Vagina (tissue), 2 donors: ENCODE data around the gene VPS37C. TPM values are rescaled to one million over a fixed set of nuclear protein-coding genes. Genes with fewer than 3 reads are reported as not detected.

ENCODE experiments used
- DNase-seq, 2 donors: peaks; one replicate each; pipeline ENCODE4 v3.0.0-alpha.2; 2017; ENCODE audit errors: extremely low spot score in 2 of 2
- H3K27ac ChIP-seq: fragments of 200-600 bp; sonication (generic); one replicate; pipeline ENCODE4 v1.5.1; 2019
- H3K27me3 ChIP-seq: fragments of 200-600 bp; sonication (generic); one replicate; pipeline ENCODE4 v1.5.1; 2019
- H3K36me3 ChIP-seq, 2 donors: fragments of 200-600 bp; sonication (generic); one replicate each; pipeline ENCODE4 v1.5.1; 2017 to 2019
- H3K4me1 ChIP-seq: fragments of 200-600 bp; sonication (generic); one replicate; pipeline ENCODE4 v1.5.1; 2019
- H3K4me3 ChIP-seq, 2 donors: fragments of 200-600 bp; sonication (generic); 1 replicate in 1 of 2; 2 replicates in 1 of 2; pipeline ENCODE4 v1.5.1; 2016 to 2019
- H3K9me3 ChIP-seq: fragments of 200-600 bp; sonication (generic); one replicate; pipeline ENCODE4 v1.5.1; 2019
- CTCF ChIP-seq, 3 experiments: fragments of 450-650 bp in 2 of 3; fragments of 200-600 bp in 1 of 3; sonication (generic) in 1 of 3; IDR thresholded peaks; one replicate each; pipeline ENCODE4 v1.5.1; 2017 to 2019; ENCODE audit warnings: antibody characterized with exemption in 3 of 3, mild to moderate bottlenecking in 2 of 3, moderate library complexity in 2 of 3
- POLR2A ChIP-seq, 2 donors: fragments of 450-650 bp; IDR thresholded peaks; one replicate each; pipeline ENCODE4 v1.6.1; 2017; ENCODE audit warnings: antibody characterized with exemption in 2 of 2, mild to moderate bottlenecking in 2 of 2, moderate library complexity in 2 of 2
- POLR2AphosphoS5 ChIP-seq, 2 donors: sonication (generic); formaldehyde crosslinking; IDR thresholded peaks; one replicate each; pipeline ENCODE4 v1.9.0; 2017; ENCODE audit warnings: antibody characterized with exemption in 2 of 2, mild to moderate bottlenecking in 2 of 2, low read depth in 1 of 2; ENCODE audit not compliant: insufficient read depth in 1 of 2
- intact Hi-C: fragments of 100-400 bp; cut with DNase I; formaldehyde crosslinking; loops from one replicate; pipeline ENCODE4 v1.15.1; 2023
- total RNA-seq: library from RNA; depleted of rRNA; stranded (reverse); fragments of >200 nt; gene quantifications from one replicate; pipeline ENCODE4 v1.2.3, GENCODE V29; 2016

VPS37C gene
- total RNA-seq, 1 donor from 2014 or later: 15.7 TPM

DNA sequence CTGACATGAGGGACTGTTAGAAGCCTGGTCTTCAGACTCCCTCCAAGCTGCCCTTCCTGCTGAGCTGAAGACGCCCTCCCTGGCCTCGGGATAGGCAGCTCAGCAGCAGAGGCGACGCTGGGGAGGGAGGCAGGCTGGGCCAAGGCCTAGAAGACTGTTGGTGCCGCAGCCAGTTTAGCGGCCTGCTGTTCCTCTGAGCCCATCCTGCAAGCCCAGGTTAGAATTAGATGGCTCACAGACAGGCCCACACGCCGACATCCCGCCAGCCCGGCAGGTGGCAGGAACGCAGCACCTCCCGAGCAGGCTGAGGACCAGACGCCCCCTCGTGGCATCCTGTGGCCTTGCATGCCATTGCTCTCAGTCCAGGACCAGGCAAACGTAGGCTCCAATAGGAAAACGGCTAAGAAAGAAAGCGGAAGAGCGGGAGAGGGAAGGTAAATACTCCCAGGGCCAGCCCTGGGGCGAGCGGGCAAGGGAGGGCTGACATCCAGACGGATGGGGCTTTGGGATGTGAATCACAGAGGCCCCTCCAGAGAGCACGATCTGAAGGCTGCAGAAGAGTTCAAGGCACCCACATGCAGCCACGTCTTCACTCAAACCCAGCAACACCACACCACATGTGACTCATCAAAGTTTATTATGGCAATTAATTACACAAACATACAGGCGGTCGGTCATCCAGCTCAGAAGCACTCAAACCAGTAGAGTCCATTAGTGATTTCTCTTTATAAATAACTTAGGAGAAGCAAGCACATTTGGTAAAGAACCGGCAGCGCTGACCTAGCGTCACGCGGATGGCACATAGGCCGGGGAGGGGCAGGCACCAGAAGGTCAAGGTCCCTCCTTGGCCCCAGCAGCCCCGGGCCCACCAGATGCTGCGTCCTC lies 31.3 kb downstream of the VPS37C start:
- peak overlapping the region; percentile 64 for H3K27ac ChIP-seq
- H3K4me1 ChIP-seq: peaks cover 33% of the 10 kb centered on the region
- no peaks in the 10 kb centered on the region for H3K27me3 ChIP-seq
- no peaks in the 10 kb centered on the region for H3K9me3 ChIP-seq
- intact Hi-C loops: loop anchor here (10.0 kb wide), 1 partner anchor 55 kb away; no protein-coding TSS in a partner anchor
- H3K4me3 ChIP-seq: peak overlapping the region; percentile 18 to 30
- no peak for DNase-seq
- peaks cover 0 to 23% of the 10 kb centered on the region in 2 donors for H3K36me3 ChIP-seq
- peak; percentile 96 to 97 (median 96) for TF ChIP-seq CTCF (IDR thresholded peaks at IDR 0.05)
- TF ChIP-seq POLR2AphosphoS5 (IDR thresholded peaks at IDR 0.05; ENCODE audit: insufficient read depth in 1 of 2, low read depth in 1 of 2): peak in 1 of 2 donors; percentile 68
- TF ChIP-seq POLR2A (IDR thresholded peaks at IDR 0.05): no peak

DNA sequence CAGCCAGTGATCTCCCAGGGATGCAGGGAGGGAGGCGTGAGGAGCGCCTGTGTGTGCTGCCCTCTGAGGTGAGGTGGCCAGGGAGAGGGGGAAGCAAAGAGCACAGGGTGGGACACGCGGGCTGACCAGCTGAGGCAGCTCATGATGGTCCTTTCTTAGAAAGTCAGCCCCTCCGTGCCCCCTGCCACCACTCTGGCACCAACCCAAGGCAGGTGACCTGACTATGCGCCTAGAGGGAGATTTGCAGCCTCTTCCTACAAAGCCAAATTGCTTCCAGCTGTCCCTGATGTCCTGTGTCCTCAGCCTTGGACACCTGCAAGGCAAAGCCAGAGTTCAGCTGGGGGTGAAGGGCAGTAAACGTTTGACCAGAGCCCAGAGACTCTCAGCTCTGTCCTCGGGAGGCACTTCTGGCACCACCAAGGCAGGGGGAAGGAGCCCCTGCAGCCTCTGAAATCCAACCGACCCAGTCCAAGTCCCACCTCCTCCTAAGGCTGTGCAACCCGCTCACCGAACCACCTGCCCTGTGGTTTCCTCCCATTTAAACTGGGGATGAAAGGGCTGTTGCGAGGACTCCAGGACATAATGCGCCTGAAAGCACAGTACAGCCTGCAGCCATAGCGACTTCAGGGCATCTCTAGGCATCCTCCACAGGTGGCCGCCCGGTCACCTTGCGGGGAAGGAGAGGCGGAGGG lies 32.1 kb downstream of the VPS37C start:
- Histone ChIP-seq H3K27ac (peak overlapping the region; percentile 64), H3K27me3 (no peaks in the 10 kb centered on the region), H3K36me3 (peaks cover 0 to 21% of the 10 kb centered on the region in 2 donors), H3K9me3 (no peaks in the 10 kb centered on the region), H3K4me3 (peak overlapping the region in 1 of 2 donors; percentile 30), H3K4me1 (peaks cover 33% of the 10 kb centered on the region)
- intact Hi-C loops: no loop called here
- TF ChIP-seq CTCF (IDR thresholded peaks at IDR 0.05): no peak
- no peak for TF ChIP-seq POLR2AphosphoS5 (IDR thresholded peaks at IDR 0.05; ENCODE audit: insufficient read depth in 1 of 2, low read depth in 1 of 2)
- TF ChIP-seq POLR2A (IDR thresholded peaks at IDR 0.05): no peak
- DNase-seq: no peak

GRCh38 chr11:61127991-61128390 lies 33.2 kb downstream of the VPS37C start:
- DNase-seq: no peak
- no peak overlapping the region for H3K4me3 ChIP-seq
- peaks cover 0 to 10% of the 10 kb centered on the region in 2 donors for H3K36me3 ChIP-seq
- TF ChIP-seq CTCF (IDR thresholded peaks at IDR 0.05) (no peak), POLR2AphosphoS5 (IDR thresholded peaks at IDR 0.05; ENCODE audit: insufficient read depth in 1 of 2, low read depth in 1 of 2) (no peak), POLR2A (IDR thresholded peaks at IDR 0.05) (no peak)
- H3K27ac ChIP-seq: no peak overlapping the region
- H3K4me1 ChIP-seq: peaks cover 33% of the 10 kb centered on the region
- H3K27me3 ChIP-seq: no peaks in the 10 kb centered on the region
- H3K9me3 ChIP-seq: no peaks in the 10 kb centered on the region
- intact Hi-C loops: no loop called here

DNA sequence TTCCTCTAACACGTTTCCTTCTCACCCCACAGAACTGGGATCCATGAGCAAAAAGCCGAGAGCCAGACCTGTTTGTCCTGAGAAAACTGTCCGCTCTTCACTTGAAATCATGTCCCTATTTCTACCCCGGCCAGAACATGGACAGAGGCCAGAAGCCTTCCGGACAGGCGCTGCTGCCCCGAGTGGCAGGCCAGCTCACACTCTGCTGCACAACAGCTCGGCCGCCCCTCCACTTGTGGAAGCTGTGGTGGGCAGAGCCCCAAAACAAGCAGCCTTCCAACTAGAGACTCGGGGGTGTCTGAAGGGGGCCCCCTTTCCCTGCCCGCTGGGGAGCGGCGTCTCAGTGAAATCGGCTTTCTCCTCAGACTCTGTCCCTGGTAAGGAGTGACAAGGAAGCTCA lies 35.0 kb downstream of the VPS37C start:
- no peak for TF ChIP-seq POLR2AphosphoS5 (IDR thresholded peaks at IDR 0.05; ENCODE audit: insufficient read depth in 1 of 2, low read depth in 1 of 2)
- no peak for TF ChIP-seq POLR2A (IDR thresholded peaks at IDR 0.05)
- no peak for TF ChIP-seq CTCF (IDR thresholded peaks at IDR 0.05)
- Histone ChIP-seq H3K4me1 (peaks cover 33% of the 10 kb centered on the region), H3K9me3 (no peaks in the 10 kb centered on the region), H3K36me3 (no peaks in the 10 kb centered on the region), H3K27ac (no peak overlapping the region), H3K27me3 (no peaks in the 10 kb centered on the region), H3K4me3 (no peak overlapping the region)
- intact Hi-C loops: no loop called here
- no peak for DNase-seq
